Neural progenitor cell (in vitro differentiated cells): ENCODE data around the gene THRB.

ENCODE experiments used
- EZH2 ChIP-seq: fragments of 200-600 bp; sonication (generic); IDR thresholded peaks from 2 replicates; pipeline ENCODE4 v1.6.1; 2017; ENCODE audit warnings: antibody characterized with exemption, mild to moderate bottlenecking, moderate library complexity
- EZH2phosphoT487 ChIP-seq: fragments of 200-600 bp; sonication (generic); IDR thresholded peaks from 2 replicates; pipeline ENCODE4 v1.6.1; 2017; ENCODE audit warnings: antibody characterized with exemption
- TF ChIP-seq, protein P1 (sequence below): fragments of 200-600 bp; sonication (generic); IDR thresholded peaks from 2 replicates; pipeline ENCODE4 v1.5.1; 2017; ENCODE audit warnings: antibody characterized with exemption, mild to moderate bottlenecking

DNA sequence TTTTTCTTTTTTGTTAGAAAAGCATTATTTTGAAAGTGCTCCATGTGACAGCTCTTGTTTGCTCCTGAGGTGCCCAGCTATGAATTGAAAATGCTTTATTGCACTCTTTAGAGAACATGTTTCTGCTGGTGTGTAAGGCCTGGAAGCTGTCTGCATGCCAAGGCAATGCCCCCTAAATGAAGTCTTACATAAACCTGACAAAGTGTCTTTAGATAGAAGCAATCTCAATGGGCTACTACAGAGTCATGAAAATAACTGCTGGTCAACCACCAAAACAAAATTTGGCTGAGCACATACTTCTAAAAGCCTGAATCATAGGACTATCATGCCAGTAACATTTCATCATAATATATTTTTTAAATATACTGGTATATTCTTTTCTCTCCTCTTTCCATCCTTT lies 178.7 kb downstream of the THRB start:
- TF ChIP-seq EZH2phosphoT487: no peak
- TF ChIP-seq, protein P1, sequence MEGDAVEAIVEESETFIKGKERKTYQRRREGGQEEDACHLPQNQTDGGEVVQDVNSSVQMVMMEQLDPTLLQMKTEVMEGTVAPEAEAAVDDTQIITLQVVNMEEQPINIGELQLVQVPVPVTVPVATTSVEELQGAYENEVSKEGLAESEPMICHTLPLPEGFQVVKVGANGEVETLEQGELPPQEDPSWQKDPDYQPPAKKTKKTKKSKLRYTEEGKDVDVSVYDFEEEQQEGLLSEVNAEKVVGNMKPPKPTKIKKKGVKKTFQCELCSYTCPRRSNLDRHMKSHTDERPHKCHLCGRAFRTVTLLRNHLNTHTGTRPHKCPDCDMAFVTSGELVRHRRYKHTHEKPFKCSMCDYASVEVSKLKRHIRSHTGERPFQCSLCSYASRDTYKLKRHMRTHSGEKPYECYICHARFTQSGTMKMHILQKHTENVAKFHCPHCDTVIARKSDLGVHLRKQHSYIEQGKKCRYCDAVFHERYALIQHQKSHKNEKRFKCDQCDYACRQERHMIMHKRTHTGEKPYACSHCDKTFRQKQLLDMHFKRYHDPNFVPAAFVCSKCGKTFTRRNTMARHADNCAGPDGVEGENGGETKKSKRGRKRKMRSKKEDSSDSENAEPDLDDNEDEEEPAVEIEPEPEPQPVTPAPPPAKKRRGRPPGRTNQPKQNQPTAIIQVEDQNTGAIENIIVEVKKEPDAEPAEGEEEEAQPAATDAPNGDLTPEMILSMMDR: no peak
- no peak for TF ChIP-seq EZH2
